Neural cell (in vitro differentiated cells): ENCODE measurements around the gene CBLIF. TPM values are rescaled to one million over a fixed set of nuclear protein-coding genes. Genes with fewer than 3 reads are reported as not detected.
A peak's percentile ranks its signal among the peaks of the same experiment; 100 is the strongest.

ENCODE experiments used
- H2AFZ ChIP-seq: fragments of 200-600, 300-800 bp; sonication (generic), shearing (Covaris generic); 2 replicates; pipeline ENCODE4 v1.6.0; 2014; ENCODE audit warnings: low read depth, mild to moderate bottlenecking, antibody characterized with exemption, low read length, moderate library complexity
- H3F3A ChIP-seq: fragments of 200-600 bp; shearing (Covaris generic); 2 replicates; pipeline ENCODE4 v1.6.1; 2016; ENCODE audit warnings: mild to moderate bottlenecking, moderate library complexity, mixed read lengths, antibody characterized with exemption, low read length; ENCODE audit not compliant: insufficient read depth, poor library complexity, severe bottlenecking
- H3K27ac ChIP-seq: fragments of 200-600, 300-800 bp; sonication (generic), shearing (Covaris generic); 2 replicates; pipeline ENCODE4 v1.5.1; 2014; ENCODE audit warnings: mild to moderate bottlenecking, low read length, moderate library complexity
- H3K27me3 ChIP-seq: fragments of 300-800, 200-600 bp; sonication (generic), shearing (Covaris generic); 2 replicates; pipeline ENCODE4 v1.6.0; 2014; ENCODE audit warnings: mild to moderate bottlenecking, low read depth, low read length, moderate library complexity; ENCODE audit not compliant: insufficient read depth
- H3K36me3 ChIP-seq: fragments of 300-800, 200-600 bp; sonication (generic), shearing (Covaris generic); 2 replicates; pipeline ENCODE4 v1.5.1; 2014; ENCODE audit warnings: mild to moderate bottlenecking, antibody characterized with exemption, low read length, moderate library complexity; ENCODE audit not compliant: insufficient read depth
- H3K4me2 ChIP-seq: fragments of 300-800, 200-600 bp; sonication (generic), shearing (Covaris generic); 2 replicates; pipeline ENCODE4 v1.6.0; 2014; ENCODE audit warnings: mild to moderate bottlenecking, low read length
- H3K4me3 ChIP-seq: fragments of 300-800, 200-600 bp; sonication (generic), shearing (Covaris generic); 2 replicates; pipeline ENCODE4 v1.5.1; 2014; ENCODE audit warnings: mild to moderate bottlenecking, low read length, moderate library complexity
- H3K79me2 ChIP-seq: fragments of 200-600 bp; shearing (Covaris generic); replicated peaks from 2 replicates; pipeline ENCODE4 v1.6.0; 2014; ENCODE audit warnings: mild to moderate bottlenecking, low read length, moderate library complexity; ENCODE audit not compliant: insufficient read depth
- H3K9ac ChIP-seq: fragments of 300-800, 200-600 bp; sonication (generic), shearing (Covaris generic); 2 replicates; pipeline ENCODE4 v1.6.1; 2016; ENCODE audit warnings: mild to moderate bottlenecking, low read length, mixed read lengths
- H3K9me2 ChIP-seq: fragments of 200-600 bp; shearing (Covaris generic); 2 replicates; pipeline ENCODE4 v1.6.1; 2016; ENCODE audit warnings: mild to moderate bottlenecking, low read length, mixed read lengths; ENCODE audit not compliant: insufficient read depth
- H3K9me3 ChIP-seq: fragments of 200-600, 300-800 bp; sonication (generic), shearing (Covaris generic); 2 replicates; pipeline ENCODE4 v1.6.1; 2016; ENCODE audit warnings: mild to moderate bottlenecking, mixed run types, low read length, moderate library complexity, mixed read lengths
- H4K20me1 ChIP-seq: fragments of 200-600 bp; shearing (Covaris generic); 2 replicates; pipeline ENCODE4 v1.6.1; 2016; ENCODE audit warnings: mild to moderate bottlenecking, mixed run types; ENCODE audit not compliant: insufficient read depth
- EP300 ChIP-seq: fragments of 450-650 bp; conservative IDR thresholded peaks from 2 replicates; pipeline ENCODE4 v1.6.1; 2014; ENCODE audit warnings: antibody characterized with exemption, mild to moderate bottlenecking, moderate library complexity; ENCODE audit not compliant: poor library complexity, severe bottlenecking
- EZH2 ChIP-seq: fragments of 200-600, 300-800 bp; shearing (Covaris generic), sonication (generic); IDR thresholded peaks from 2 replicates; pipeline ENCODE4 v1.6.1; 2014; ENCODE audit warnings: antibody characterized with exemption, low read length, borderline replicate concordance, mild to moderate bottlenecking; ENCODE audit not compliant: insufficient read depth, poor library complexity, severe bottlenecking
- MXI1 ChIP-seq: fragments of 450-650 bp; conservative IDR thresholded peaks from 2 replicates; pipeline ENCODE4 v1.6.1; 2014; ENCODE audit warnings: antibody characterized with exemption, mild to moderate bottlenecking; ENCODE audit not compliant: poor library complexity, severe bottlenecking
- POLR2AphosphoS5 ChIP-seq: IDR thresholded peaks from 2 replicates; pipeline ENCODE4 v1.6.1; 2012
- RAD21 ChIP-seq: fragments of 450-650 bp; conservative IDR thresholded peaks from 2 replicates; pipeline ENCODE4 v1.6.1; 2014; ENCODE audit warnings: antibody characterized with exemption, mild to moderate bottlenecking, moderate library complexity
- SMC3 ChIP-seq: fragments of 450-650 bp; conservative IDR thresholded peaks from 2 replicates; pipeline ENCODE4 v1.6.1; 2014; ENCODE audit warnings: antibody characterized with exemption, mild to moderate bottlenecking, moderate library complexity; ENCODE audit not compliant: poor library complexity
- TAF1 ChIP-seq: IDR thresholded peaks from 2 replicates; pipeline ENCODE4 v1.6.1; 2012; ENCODE audit warnings: low read depth
- polyA plus RNA-seq: library from polyadenylated mRNA; depleted of rRNA; stranded (reverse); fragments of >200 nt; gene quantifications from 2 replicates; pipeline ENCODE4 v1.2.3, GENCODE V29; 2014
- TF ChIP-seq, protein P1 (sequence below): fragments of 450-650 bp; IDR thresholded peaks from 2 replicates; pipeline ENCODE4 v1.5.1; 2014; ENCODE audit warnings: antibody characterized with exemption, mild to moderate bottlenecking, moderate library complexity; ENCODE audit not compliant: poor library complexity, severe bottlenecking
- TF ChIP-seq, protein P2 (sequence below): IDR thresholded peaks from 2 replicates; pipeline ENCODE4 v1.6.1; 2012; ENCODE audit warnings: borderline replicate concordance

Gene CBLIF
- polyA plus RNA-seq, 1 donor from 2014 or later: not detected

DNA sequence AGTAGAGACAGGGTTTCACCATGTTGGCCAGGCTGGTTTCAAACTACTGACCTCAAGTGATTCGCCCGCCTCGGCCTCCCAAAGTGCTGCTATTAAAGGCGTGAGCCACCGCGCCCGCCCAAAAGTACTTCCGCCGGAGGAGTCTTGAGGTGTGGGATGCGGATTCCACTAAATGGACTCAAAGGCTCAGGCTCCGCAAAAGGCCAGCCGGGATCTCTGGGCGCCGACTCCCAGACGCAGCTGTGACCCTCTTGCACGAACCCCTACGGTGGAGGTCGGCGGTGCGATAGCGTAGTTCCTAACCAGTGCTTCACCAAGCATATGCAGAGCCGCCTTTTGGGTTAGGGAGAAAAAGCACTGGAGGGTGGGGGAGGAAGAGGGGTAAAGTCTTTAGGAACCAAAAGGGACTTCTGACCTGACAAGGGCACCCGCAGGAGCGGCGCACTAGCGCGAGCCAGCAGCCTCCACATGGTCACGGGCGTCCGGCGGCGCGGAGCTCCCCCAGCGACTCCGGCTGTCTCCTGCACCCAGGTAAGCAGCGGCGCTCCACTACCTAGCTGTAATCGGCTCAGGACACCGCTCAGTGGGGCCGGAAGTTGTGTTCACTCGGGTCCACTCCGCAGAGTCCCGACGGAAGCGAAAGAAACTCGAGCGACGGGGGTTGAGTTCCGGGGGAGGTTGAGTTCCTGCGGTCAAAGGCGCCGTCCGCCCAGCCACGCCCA is 34.9 kb downstream of the CBLIF start, which contains the start of gene MRPL16:
Gene MRPL16 (minus strand): TSS at position 590 of the 722 bp plus-strand sequence. CDS start 120 bp downstream, at position 470.
- Histone ChIP-seq H3K9me3 (no peaks in the 10 kb centered on the region), H3K4me3 (peak within 1 kb of the TSS; percentile 87), H3K4me2 (peak within 1 kb of the TSS; percentile 63), H2AFZ (peak within 1 kb of the TSS; percentile 99), H3K27me3 (no peaks in the 10 kb centered on the region), H4K20me1 (no peaks in the 10 kb centered on the region), H3K79me2 (no peaks in the 10 kb centered on the region), H3K9me2 (no peaks in the 10 kb centered on the region), H3K9ac (peak within 1 kb of the TSS; percentile 79), H3K27ac (peak within 1 kb of the TSS; percentile 60), H3K36me3 (no peaks in the 10 kb centered on the region), H3F3A (no peaks in the 10 kb centered on the region)
- peak; percentile 49 for TF ChIP-seq RAD21
- TF ChIP-seq, protein P1, sequence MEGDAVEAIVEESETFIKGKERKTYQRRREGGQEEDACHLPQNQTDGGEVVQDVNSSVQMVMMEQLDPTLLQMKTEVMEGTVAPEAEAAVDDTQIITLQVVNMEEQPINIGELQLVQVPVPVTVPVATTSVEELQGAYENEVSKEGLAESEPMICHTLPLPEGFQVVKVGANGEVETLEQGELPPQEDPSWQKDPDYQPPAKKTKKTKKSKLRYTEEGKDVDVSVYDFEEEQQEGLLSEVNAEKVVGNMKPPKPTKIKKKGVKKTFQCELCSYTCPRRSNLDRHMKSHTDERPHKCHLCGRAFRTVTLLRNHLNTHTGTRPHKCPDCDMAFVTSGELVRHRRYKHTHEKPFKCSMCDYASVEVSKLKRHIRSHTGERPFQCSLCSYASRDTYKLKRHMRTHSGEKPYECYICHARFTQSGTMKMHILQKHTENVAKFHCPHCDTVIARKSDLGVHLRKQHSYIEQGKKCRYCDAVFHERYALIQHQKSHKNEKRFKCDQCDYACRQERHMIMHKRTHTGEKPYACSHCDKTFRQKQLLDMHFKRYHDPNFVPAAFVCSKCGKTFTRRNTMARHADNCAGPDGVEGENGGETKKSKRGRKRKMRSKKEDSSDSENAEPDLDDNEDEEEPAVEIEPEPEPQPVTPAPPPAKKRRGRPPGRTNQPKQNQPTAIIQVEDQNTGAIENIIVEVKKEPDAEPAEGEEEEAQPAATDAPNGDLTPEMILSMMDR: peak; percentile 71
- peak; percentile 44 for TF ChIP-seq SMC3
- TF ChIP-seq EZH2: no peak
- TF ChIP-seq, protein P2, sequence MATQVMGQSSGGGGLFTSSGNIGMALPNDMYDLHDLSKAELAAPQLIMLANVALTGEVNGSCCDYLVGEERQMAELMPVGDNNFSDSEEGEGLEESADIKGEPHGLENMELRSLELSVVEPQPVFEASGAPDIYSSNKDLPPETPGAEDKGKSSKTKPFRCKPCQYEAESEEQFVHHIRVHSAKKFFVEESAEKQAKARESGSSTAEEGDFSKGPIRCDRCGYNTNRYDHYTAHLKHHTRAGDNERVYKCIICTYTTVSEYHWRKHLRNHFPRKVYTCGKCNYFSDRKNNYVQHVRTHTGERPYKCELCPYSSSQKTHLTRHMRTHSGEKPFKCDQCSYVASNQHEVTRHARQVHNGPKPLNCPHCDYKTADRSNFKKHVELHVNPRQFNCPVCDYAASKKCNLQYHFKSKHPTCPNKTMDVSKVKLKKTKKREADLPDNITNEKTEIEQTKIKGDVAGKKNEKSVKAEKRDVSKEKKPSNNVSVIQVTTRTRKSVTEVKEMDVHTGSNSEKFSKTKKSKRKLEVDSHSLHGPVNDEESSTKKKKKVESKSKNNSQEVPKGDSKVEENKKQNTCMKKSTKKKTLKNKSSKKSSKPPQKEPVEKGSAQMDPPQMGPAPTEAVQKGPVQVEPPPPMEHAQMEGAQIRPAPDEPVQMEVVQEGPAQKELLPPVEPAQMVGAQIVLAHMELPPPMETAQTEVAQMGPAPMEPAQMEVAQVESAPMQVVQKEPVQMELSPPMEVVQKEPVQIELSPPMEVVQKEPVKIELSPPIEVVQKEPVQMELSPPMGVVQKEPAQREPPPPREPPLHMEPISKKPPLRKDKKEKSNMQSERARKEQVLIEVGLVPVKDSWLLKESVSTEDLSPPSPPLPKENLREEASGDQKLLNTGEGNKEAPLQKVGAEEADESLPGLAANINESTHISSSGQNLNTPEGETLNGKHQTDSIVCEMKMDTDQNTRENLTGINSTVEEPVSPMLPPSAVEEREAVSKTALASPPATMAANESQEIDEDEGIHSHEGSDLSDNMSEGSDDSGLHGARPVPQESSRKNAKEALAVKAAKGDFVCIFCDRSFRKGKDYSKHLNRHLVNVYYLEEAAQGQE: no peak
- TF ChIP-seq MXI1: peak; percentile 86
- peak; percentile 31 for TF ChIP-seq EP300
- peak; percentile 77 for TF ChIP-seq POLR2AphosphoS5
- TF ChIP-seq TAF1: peak; percentile 94

DNA sequence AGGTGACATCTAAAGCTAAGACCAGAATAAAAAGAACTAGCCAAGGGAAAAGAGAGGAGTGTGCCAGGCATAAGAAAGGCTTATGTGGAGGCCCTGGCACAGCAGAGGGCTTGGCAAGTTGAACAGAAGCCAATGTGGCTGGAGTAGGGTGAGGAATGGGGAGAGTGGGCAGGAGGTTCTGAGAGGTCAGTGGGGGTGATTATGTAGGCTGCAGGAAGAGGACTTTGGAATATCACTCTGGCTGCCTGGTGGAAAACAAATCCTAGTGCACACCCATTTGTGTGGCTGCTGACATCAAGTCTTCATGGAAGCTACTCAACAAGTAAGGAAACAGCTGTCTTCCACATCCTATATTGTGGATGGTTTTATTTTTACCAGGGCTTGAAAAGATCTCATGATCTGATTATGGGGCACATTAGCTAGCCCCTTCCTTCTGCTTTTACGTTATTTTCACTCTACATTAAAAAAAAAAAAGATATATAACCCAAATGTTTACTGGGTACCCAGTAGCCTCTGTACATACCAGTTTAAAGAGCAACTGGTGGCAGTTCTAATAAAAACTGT is 38.2 kb downstream of the CBLIF start:
- Histone ChIP-seq H3K27ac (no peak overlapping the region), H3K36me3 (no peaks in the 10 kb centered on the region), H3K9me3 (no peaks in the 10 kb centered on the region), H3K9ac (no peak overlapping the region), H3K4me3 (no peak overlapping the region), H2AFZ (no peak overlapping the region), H3K4me2 (no peak overlapping the region), H3F3A (no peaks in the 10 kb centered on the region), H3K9me2 (no peaks in the 10 kb centered on the region), H3K27me3 (no peaks in the 10 kb centered on the region), H4K20me1 (no peaks in the 10 kb centered on the region), H3K79me2 (no peaks in the 10 kb centered on the region)
- TF ChIP-seq, protein P1: no peak
